ENCODE results near the gene NINL. TPM values are rescaled to one million over a fixed set of nuclear protein-coding genes. Genes with fewer than 3 reads are reported as not detected.
"Not testable (repeated sequence)": the region's sequence is repeated elsewhere in the genome, so short reads cannot be mapped to it uniquely, and the experiment has no call there.

The NINL gene
- total RNA-seq, 6 experiments from 2014 or later: 1.9 to 2.8 (median 2.2) TPM

DNA sequence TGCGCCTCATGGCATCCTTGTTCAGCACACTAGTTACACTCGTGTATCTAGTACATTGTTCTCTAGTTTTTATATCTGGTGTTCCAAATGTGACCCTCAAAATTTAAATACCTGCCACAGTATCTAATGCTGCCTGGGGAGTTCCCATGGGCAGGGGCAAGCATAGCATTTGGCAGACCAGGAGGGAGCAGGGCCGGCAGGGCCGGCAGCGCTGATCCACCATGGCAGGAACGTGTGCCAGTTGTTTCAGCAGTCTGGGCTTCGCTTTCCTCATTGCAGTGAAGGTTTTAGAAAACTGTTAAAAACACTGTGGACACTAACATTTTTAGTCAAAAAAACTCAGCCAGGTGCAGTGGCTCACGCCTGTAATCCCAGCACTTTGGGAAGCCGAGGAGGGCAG, 19.3 kb upstream of the NINL start:
- H3K36me3 Mint-ChIP-seq (ENCODE audit: low read depth): no peaks in the 10 kb centered on the region
- no peaks in the 10 kb centered on the region for H3K4me1 Mint-ChIP-seq (ENCODE audit: low read depth)
- TF ChIP-seq, protein P1, sequence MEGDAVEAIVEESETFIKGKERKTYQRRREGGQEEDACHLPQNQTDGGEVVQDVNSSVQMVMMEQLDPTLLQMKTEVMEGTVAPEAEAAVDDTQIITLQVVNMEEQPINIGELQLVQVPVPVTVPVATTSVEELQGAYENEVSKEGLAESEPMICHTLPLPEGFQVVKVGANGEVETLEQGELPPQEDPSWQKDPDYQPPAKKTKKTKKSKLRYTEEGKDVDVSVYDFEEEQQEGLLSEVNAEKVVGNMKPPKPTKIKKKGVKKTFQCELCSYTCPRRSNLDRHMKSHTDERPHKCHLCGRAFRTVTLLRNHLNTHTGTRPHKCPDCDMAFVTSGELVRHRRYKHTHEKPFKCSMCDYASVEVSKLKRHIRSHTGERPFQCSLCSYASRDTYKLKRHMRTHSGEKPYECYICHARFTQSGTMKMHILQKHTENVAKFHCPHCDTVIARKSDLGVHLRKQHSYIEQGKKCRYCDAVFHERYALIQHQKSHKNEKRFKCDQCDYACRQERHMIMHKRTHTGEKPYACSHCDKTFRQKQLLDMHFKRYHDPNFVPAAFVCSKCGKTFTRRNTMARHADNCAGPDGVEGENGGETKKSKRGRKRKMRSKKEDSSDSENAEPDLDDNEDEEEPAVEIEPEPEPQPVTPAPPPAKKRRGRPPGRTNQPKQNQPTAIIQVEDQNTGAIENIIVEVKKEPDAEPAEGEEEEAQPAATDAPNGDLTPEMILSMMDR (IDR thresholded peaks at IDR 0.05): no peak
- H3K9me3 Mint-ChIP-seq: no peaks in the 10 kb centered on the region
- peaks cover 4% of the 10 kb centered on the region; the same call in 1 of the 2 replicates for H3K27me3 Mint-ChIP-seq (ENCODE audit: insufficient read depth)
- DNase-seq: no peak
- no peak overlapping the region for H3K27ac Mint-ChIP-seq
- no peak overlapping the region for H3K4me3 Mint-ChIP-seq

DNA sequence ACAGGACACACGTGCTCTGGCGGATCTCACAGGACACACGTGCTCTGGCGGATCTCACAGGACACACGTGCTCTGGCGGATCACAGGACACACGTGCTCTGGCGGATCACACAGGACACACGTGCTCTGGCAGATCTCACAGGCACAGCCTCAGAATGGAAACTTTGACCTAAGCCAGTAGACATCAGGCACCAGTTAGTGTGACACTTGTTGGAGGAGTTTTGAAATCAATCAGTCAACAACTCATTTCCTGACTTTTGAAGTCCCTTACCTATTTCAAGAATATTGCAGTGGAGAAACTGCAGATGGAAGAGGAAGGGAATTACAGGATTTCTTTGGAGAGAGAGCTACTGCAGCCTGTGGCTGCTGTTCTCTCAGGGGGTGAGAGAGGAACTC, 17.6 kb upstream of the NINL start:
- H3K27me3 Mint-ChIP-seq (ENCODE audit: insufficient read depth); H3K4me1 Mint-ChIP-seq (ENCODE audit: low read depth); H3K4me3 Mint-ChIP-seq; H3K9me3 Mint-ChIP-seq; DNase-seq; H3K36me3 Mint-ChIP-seq (ENCODE audit: low read depth); H3K27ac Mint-ChIP-seq: not testable (repeated sequence)

DNA sequence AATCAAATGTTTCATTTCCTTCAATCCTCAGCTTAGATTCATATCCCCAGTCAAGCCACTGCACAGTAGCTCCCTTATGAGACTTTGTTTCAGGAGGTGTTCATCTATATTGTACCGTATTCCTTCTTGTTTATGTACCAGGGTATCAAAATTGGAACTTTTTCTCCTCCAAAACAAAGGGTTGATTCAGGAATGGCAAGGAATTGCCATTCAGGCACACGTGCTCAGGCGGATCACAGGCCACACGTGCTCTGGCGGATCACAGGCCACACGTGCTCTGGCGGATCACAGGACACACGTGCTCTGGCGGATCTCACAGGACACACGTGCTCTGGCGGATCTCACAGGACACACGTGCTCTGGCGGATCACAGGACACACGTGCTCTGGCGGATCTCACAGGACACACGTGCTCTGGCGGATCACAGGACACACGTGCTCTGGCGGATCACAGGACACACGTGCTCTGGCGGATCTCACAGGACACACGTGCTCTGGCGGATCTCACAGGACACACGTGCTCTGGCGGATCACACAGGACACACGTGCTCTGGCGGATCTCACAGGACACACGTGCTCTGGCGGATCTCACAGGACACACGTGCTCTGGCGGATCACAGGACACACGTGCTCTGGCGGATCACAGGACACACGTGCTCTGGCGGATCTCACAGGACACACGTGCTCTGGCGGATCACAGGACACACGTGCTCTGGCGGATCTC, 17.0 kb upstream of the NINL start:
- H3K4me1 Mint-ChIP-seq (ENCODE audit: low read depth): not testable (repeated sequence)

DNA sequence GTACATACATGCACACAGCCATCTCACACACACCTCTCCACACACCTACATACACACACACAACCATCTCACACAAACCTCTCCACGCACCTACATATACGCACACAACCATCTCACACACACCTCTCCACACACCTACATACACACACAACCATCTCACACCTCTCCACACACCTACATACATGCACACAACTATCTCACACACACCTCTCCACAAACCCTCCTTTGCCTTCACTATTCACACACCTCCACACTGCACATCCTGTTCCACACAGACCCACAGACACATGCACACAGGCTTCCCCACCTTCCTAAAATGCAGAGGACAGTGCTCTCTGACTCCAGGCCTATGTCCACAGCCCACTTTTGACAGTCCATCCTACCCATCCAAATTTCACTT, 16.3 kb upstream of the NINL start:
- no peak overlapping the region for H3K4me3 Mint-ChIP-seq
- H3K36me3 Mint-ChIP-seq (ENCODE audit: low read depth): no peaks in the 10 kb centered on the region
- H3K4me1 Mint-ChIP-seq (ENCODE audit: low read depth): no peaks in the 10 kb centered on the region
- no peak for DNase-seq
- no peak overlapping the region for H3K27ac Mint-ChIP-seq
- peaks cover 5% of the 10 kb centered on the region; the same call in 1 of the 2 replicates for H3K27me3 Mint-ChIP-seq (ENCODE audit: insufficient read depth)
- TF ChIP-seq, protein P1 (IDR thresholded peaks at IDR 0.05): no peak
- H3K9me3 Mint-ChIP-seq: no peaks in the 10 kb centered on the region

More for the DNA sequence above, 17.0 kb upstream of the NINL start:
- not testable (repeated sequence) for H3K27me3 Mint-ChIP-seq (ENCODE audit: insufficient read depth); H3K4me3 Mint-ChIP-seq; H3K36me3 Mint-ChIP-seq (ENCODE audit: low read depth); DNase-seq; H3K9me3 Mint-ChIP-seq; H3K27ac Mint-ChIP-seq

DNA sequence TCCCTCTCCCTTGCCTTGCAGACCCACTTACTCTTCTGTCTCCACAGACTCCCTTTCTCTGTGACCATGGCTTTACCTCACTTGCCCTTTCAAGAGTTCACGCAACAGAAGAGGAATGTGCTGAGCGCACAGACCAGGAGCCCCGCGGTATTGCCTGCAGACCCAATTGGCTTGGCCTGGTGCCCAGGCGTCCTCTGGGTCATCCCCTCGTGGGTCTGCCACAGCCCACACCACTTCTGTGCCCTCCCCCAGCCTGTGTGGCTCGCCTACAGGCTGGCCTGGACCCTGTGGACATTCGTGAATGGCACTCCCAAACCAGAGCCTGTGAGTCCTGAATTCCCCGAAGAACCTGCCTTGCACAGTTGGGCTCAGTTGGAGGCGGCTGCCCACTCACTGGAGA, 15.3 kb upstream of the NINL start:
- Mint-ChIP-seq H3K4me1 (ENCODE audit: low read depth) (no peaks in the 10 kb centered on the region), H3K27me3 (ENCODE audit: insufficient read depth) (peaks cover 13% of the 10 kb centered on the region), H3K9me3 (no peaks in the 10 kb centered on the region), H3K36me3 (ENCODE audit: low read depth) (no peaks in the 10 kb centered on the region), H3K4me3 (no peak overlapping the region), H3K27ac (no peak overlapping the region)
- no peak for DNase-seq
- TF ChIP-seq, protein P1 (IDR thresholded peaks at IDR 0.05): no peak

DNA sequence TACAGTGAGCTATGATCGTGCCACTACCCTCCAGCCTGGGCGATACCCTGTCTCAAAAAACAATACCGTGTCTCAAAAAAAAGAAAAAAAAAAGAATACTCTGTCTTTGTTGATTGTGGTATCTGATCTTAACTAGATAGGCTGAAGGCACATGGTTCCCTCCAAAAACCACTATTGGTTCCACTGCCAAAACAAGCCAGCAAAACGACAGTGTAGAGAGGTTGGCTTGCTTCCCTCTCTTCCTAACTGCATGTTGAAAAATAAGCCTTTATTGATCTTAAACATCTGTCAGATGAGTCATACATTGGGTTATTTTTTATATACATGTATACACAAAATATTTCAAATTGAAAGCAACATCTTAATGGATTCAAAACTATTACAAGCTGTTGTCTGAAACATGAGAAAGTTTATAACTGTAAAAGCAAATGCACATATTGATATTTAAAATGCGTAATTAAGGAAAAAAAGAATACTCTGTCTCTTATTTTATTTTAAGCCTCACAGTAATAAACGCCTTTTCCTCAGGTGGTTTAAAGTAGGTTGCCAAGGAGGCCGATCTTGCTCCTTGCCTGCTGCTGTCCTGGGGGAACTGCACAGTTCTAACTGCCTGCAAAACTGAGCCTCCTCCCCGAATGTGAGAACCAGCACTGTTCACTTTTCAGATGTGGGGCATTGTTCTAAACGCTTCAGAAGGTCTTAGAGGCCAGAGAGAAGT, 7.0 kb upstream of the NINL start:
- H3K27ac Mint-ChIP-seq: no peak overlapping the region

DNA sequence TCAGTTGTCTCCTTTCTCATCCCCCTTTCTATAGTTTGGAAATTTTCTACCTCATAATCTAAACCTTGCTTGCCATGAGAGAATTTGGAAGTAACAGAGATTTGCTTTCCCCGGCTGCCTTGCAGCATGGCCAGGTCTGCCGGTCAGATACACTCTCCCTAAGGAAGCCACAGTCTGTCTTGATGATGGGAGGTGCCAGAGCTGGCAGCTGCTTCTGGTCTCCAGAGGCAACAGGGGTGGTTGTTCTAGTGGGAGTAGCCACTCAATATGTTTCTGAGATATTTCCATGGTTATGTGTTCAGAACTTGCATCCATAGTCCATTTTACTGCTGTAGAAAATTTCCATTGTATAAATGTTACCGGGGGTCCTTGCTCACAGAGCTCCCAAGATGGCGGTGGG, 5.4 kb upstream of the NINL start:
- DNase-seq; H3K4me1 Mint-ChIP-seq (ENCODE audit: low read depth); H3K4me3 Mint-ChIP-seq; H3K36me3 Mint-ChIP-seq (ENCODE audit: low read depth); H3K27ac Mint-ChIP-seq; H3K9me3 Mint-ChIP-seq; H3K27me3 Mint-ChIP-seq (ENCODE audit: insufficient read depth): not testable (repeated sequence)

More for the DNA sequence above, 7.0 kb upstream of the NINL start:
- TF ChIP-seq, protein P1 (IDR thresholded peaks at IDR 0.05): no peak
- DNase-seq: no peak
- Mint-ChIP-seq H3K4me3 (no peak overlapping the region), H3K36me3 (ENCODE audit: low read depth) (no peaks in the 10 kb centered on the region), H3K9me3 (no peaks in the 10 kb centered on the region), H3K4me1 (ENCODE audit: low read depth) (0 out of 2 replicates have a peak, but pooled peaks cover 8% of the 10 kb centered on the region), H3K27me3 (ENCODE audit: insufficient read depth) (peaks cover 18% of the 10 kb centered on the region)
